ENCODE data around the gene TIGD1. TPM values are rescaled to one million over a fixed set of nuclear protein-coding genes. Genes with fewer than 3 reads are reported as not detected.

Gene TIGD1
- total RNA-seq, result 1.9 and 5.2 TPM in 2 replicates

GRCh38 chr2:232550354-232551249, at the start of gene TIGD1, which contains the start of gene EIF4E2:
Gene TIGD1 (minus strand): TSS chr2:232550557. CDS start chr2:232549882, 675 bp downstream.
Gene EIF4E2 (plus strand): TSS chr2:232550689. CDS start chr2:232550725, 36 bp downstream.

GRCh38 chr2:232539298-232540231, 10.8 kb downstream of the TIGD1 start, which contains the start of gene CHRNG:
Gene CHRNG (plus strand): TSS chr2:232539692. CDS start chr2:232539748, 56 bp downstream.

GRCh38 chr2:232525791-232526371, 24.5 kb downstream of the TIGD1 start, which contains the start of gene CHRND:
Gene CHRND (plus strand): TSS chr2:232526160. CDS start chr2:232526216, 56 bp downstream.

GRCh38 chr2:232519581-232520438, 30.5 kb downstream of the TIGD1 start, which contains the start of gene PRSS56:
Gene PRSS56 (plus strand): TSS chr2:232520388. CDS start chr2:232520599, 211 bp downstream.

Other genes with a start within 250 kb of the TIGD1 start
- not detected in 2 replicates for gene ALPP, start 171.8 kb downstream of the TIGD1 start, total RNA-seq
- gene ALPG, start 143.7 kb downstream of the TIGD1 start, total RNA-seq, result not detected in 2 replicates
- not detected in 2 replicates for gene ALPI, start 94.4 kb downstream of the TIGD1 start, total RNA-seq
- gene ECEL1, start 62.7 kb downstream of the TIGD1 start, total RNA-seq, result not detected in 2 replicates
- gene PRSS56, start 30.2 kb downstream of the TIGD1 start, total RNA-seq, result 0.48 TPM in 1 of 2 replicates, not detected in the other
- gene CHRND, start 24.4 kb downstream of the TIGD1 start, total RNA-seq, result 2.7 TPM in 1 of 2 replicates, not detected in the other
- gene CHRNG, start 10.9 kb downstream of the TIGD1 start, total RNA-seq, result 3.3 TPM in 1 of 2 replicates, not detected in the other
- 52.2 and 72.9 TPM in 2 replicates for gene EIF4E2, start 132 bp upstream of the TIGD1 start, total RNA-seq
- gene EFHD1, start 83.0 kb upstream of the TIGD1 start, total RNA-seq, result 0.40 and 2.2 TPM in 2 replicates
- 23.3 and 32.8 TPM in 2 replicates for gene GIGYF2, start 146.8 kb upstream of the TIGD1 start, total RNA-seq
- not detected in 2 replicates for gene KCNJ13, start 226.0 kb upstream of the TIGD1 start, total RNA-seq

Measured in epithelial cell of alveolus of lung (primary cell).